AG04450 (cell line): Measurements from ENCODE around the gene TTC39A. TPM values are rescaled to one million over a fixed set of nuclear protein-coding genes. Genes with fewer than 3 reads are reported as not detected.

Experiments
- CTCF ChIA-PET: fragments of 300-600, 350-600 bp; formaldehyde crosslinking; extraction: SDS; loops from one replicate; lab custom pipeline; 2022; ENCODE audit warnings: antibody characterized with exemption, inconsistent platforms; lab: Charles Lee
- POLR2A ChIA-PET: fragments of 350-600 bp; formaldehyde crosslinking; extraction: SDS; loops from one replicate; lab custom pipeline; 2021; ENCODE audit warnings: antibody characterized with exemption, inconsistent platforms; lab: Yijun Ruan, JAX
- DNase-seq: peaks from one replicate; pipeline ENCODE4 v3.0.0-alpha.2; 2011; ENCODE audit warnings: low read depth, low spot score
- H3K27ac ChIP-seq: one replicate; pipeline ENCODE4 v1.5.1; 2012; ENCODE audit warnings: low read depth, low read length, control low read depth
- H3K27me3 ChIP-seq: one replicate; pipeline ENCODE4 v1.6.0; 2012; ENCODE audit warnings: low read length; ENCODE audit not compliant: control insufficient read depth, insufficient read depth
- H3K4me3 ChIP-seq: 2 replicates; pipeline ENCODE4 v1.5.1; 2011; ENCODE audit warnings: mild to moderate bottlenecking, low read depth, low read length, control low read depth
- H3K9me3 ChIP-seq: 2 replicates; pipeline ENCODE4 v1.5.1; 2012; ENCODE audit warnings: low read length; ENCODE audit not compliant: control insufficient read depth, insufficient read depth
- CTCF ChIP-seq: IDR thresholded peaks from 2 replicates; pipeline ENCODE4 v1.5.1; 2011; ENCODE audit warnings: low read depth, low read length, control low read depth, inconsistent platforms
- polyA plus RNA-seq: library from polyadenylated mRNA; depleted of rRNA; stranded (reverse); fragments of >200 nt; gene quantifications from 2 replicates; pipeline ENCODE4 v1.2.3, GENCODE V29; 2011

Gene TTC39A
- polyA plus RNA-seq, 1 experiment: 0.21 TPM

- peaks cover 4% of the 10 kb centered on the region; the same call in 1 of the 2 replicates for H3K9me3 ChIP-seq
- POLR2A ChIA-PET: no interaction called here
- no peak for TF ChIP-seq CTCF
- H3K27ac ChIP-seq: peak overlapping the region; percentile 21
- no peaks in the 10 kb centered on the region for H3K27me3 ChIP-seq
- H3K4me3 ChIP-seq: no peak overlapping the region
- CTCF ChIA-PET: interaction anchor here (0.6 to 5.4 kb wide), 2 partner anchors 7 to 310 kb away, joined by 3 to 33 read pairs; no protein-coding TSS in a partner anchor
- DNase-seq: no peak
These were observed 26.6 kb downstream of the TTC39A start for GRCh38 chr1:51303751-51304251.

GRCh38 chr1:51303315-51303714 lies 27.0 kb downstream of the TTC39A start:
- no peak for DNase-seq
- Histone ChIP-seq H3K27me3 (no peaks in the 10 kb centered on the region), H3K27ac (peak overlapping the region; percentile 21), H3K9me3 (peaks cover 4% of the 10 kb centered on the region; the same call in 1 of the 2 replicates), H3K4me3 (no peak overlapping the region)
- ChIA-PET POLR2A (no interaction called here), CTCF (interaction anchor here (0.6 kb wide), 1 partner anchor 310 kb away, joined by 3 read pairs; no protein-coding TSS in a partner anchor)
- TF ChIP-seq CTCF: no peak

- DNase-seq: no peak
- Histone ChIP-seq H3K9me3 (peaks cover 4% of the 10 kb centered on the region; the same call in 1 of the 2 replicates), H3K4me3 (no peak overlapping the region), H3K27me3 (no peaks in the 10 kb centered on the region), H3K27ac (no peak overlapping the region)
- CTCF ChIA-PET: no interaction called here
- no peak for TF ChIP-seq CTCF
- POLR2A ChIA-PET: no interaction called here
These were observed 27.6 kb downstream of the TTC39A start for GRCh38 chr1:51302746-51303145.

- no peak for TF ChIP-seq CTCF
- Histone ChIP-seq H3K4me3 (no peak overlapping the region), H3K9me3 (peaks cover 4% of the 10 kb centered on the region; the same call in 1 of the 2 replicates), H3K27me3 (no peaks in the 10 kb centered on the region), H3K27ac (no peak overlapping the region)
- ChIA-PET POLR2A (no interaction called here), CTCF (no interaction called here)
- DNase-seq: no peak
These were observed 28.1 kb downstream of the TTC39A start for GRCh38 chr1:51302270-51302669.

- no peak for TF ChIP-seq CTCF
- ChIA-PET POLR2A (no interaction called here), CTCF (no interaction called here)
- no peak overlapping the region for H3K4me3 ChIP-seq
- no peak for DNase-seq
- peaks cover 4% of the 10 kb centered on the region; the same call in 1 of the 2 replicates for H3K9me3 ChIP-seq
- H3K27ac ChIP-seq: no peak overlapping the region
- H3K27me3 ChIP-seq: no peaks in the 10 kb centered on the region
These were observed 28.6 kb downstream of the TTC39A start for GRCh38 chr1:51301844-51302162.
